Stimulated activated CD4-positive, alpha-beta T cell treated with anti-CD3 and anti-CD28 coated beads, Interleukin-15, amount 100 ng/mL, for 48 hours (primary cell): Measurements from ENCODE around the gene CYP3A7.
"Not testable (repeated sequence)": the region's sequence is repeated elsewhere in the genome, so short reads cannot be mapped to it uniquely, and the experiment has no call there.

ENCODE experiments used
- DNase-seq, 2 donors: peaks; one replicate each; pipeline ENCODE4 v3.0.0-alpha.2; 2020; ENCODE audit warnings: low read depth in 2 of 2

CYP3A7 gene

DNA sequence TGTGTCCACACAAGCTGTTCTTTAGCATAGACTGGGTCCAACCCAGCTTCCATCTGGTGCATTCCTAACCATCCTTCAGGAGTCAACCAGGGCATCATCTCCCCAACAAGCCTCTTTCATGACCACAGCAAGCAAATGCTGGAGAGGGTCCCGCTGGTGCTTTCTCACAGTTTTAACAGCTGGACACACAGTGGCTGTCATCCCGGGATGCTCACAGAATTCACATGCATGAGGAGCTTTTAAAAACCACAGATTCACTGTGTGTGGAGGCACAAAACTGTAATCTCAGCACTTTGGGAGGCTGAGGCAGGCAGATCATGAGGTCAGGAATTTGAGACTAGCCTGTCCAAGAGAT is 6.4 kb upstream of the CYP3A7 start:
- no peak for DNase-seq

- DNase-seq = no peak
These were observed 5.8 kb upstream of the CYP3A7 start for GRCh38 chr7:99740573-99741440.

GRCh38 chr7:99739699-99740572 is 4.9 kb upstream of the CYP3A7 start:
- no peak for DNase-seq

- no peak for DNase-seq
These were observed 2.7 kb upstream of the CYP3A7 start for GRCh38 chr7:99737726-99738125.

DNA sequence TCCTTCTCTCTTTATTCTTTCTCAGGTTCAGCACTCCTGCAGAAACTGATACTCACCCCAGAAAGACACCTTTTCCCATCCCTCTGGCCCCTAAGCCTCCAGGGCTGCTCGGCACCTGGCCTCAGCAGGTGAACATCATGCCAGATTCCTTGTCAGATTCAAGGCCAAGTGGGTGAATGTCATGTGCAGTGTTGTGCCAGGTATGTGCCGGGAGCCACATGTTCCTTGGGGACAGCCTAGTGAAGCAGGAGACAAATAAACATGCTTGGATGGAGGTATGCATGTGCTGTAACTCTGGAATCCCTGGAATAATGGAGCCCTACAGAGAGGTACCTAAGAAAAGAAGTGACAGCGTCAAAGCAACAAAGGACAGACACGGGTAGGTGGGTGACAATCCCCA is 1.7 kb upstream of the CYP3A7 start:
- not testable (repeated sequence) for DNase-seq

DNA sequence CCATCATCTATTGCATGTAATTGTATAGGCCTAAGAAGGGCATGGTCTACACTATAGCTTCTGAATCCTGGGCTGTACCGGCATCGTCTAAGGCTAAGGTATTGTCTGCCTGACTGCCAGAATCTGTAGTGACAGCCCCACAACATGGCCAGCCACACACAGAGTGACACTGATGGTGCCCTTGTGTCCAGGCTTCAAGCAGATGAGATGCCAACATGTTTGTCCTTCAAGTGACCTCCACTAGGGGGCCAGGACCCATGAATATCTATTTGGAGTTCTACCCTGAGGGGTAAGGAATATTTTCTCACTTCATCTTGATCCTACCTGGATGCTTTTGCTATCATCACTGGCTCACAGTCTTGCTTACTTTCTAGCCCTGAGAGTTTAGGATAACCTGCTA is 1.5 kb downstream of the CYP3A7 start:
- no peak for DNase-seq

DNA sequence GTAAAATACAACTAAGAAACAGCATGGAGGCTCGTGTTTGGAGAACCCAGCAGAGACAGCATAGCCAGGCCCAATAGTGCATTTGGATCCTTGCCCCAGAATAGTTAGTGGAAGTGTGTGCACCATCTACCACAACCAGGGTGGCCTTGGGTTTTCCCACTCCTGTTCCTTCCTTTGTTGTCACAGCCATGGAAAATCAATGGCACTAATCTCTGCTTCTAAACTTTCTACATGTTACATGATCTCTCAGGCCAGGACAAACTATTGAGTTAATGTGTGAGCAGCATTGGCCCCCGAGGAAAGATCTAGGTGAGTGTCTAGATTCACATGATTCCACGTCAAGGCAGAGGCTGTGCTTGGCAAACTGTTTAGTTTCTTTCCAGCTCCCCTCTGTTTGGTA is 2.0 kb downstream of the CYP3A7 start:
- no peak for DNase-seq

DNA sequence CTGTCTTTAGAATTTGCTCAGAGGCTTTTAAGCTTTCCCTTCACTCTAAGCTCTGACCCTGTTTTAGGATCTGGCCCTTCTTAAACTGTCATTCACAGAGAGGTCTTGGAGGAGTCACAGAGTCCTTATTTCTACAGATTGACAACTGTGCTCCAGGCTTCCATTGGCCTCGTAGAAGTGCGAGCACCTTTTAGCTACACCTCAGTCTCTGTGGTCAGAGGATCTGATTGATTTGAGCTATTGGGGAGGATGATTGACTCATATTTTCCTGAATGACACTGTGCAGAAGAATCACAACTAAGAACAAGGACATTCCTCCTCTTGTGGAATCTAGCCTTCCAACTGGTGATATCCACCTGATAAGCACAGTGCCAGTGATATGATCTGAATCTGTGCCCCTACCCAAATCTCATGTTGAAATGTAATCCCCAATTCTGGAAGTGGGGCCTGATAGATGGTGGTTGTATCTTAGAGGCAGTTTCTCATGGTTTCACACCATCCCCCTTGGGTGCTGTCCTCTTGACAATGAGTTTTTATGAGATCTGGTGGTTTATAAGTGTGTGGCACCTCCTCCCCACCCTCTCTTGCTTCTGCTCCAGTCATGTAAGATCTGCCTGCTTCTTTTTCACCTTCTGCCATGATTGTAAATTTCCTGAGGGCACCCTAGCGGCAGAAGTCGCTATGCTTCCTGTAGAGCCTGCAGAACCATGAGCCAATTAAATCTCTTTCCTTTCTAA is 3.2 kb downstream of the CYP3A7 start:
- DNase-seq = no peak

DNA sequence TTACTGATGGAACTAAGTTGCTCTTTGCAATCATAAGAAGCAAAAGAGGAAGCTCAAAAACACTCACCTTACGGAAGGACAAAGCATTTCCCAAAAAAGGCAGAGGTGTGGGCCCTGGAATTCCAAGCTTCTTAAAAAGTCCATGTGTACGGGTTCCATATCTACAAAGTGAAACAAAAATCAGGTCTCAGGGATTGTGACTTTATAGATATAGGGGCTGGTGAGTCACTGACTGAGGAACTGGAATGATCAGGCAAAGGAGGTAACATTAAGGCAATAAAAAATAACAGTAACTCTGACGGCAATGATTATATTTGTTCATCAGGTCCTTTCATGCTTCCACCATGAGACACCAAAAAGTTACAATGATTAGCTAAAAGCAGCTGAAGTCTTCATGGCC is 4.0 kb downstream of the CYP3A7 start:
- DNase-seq = no peak

DNA sequence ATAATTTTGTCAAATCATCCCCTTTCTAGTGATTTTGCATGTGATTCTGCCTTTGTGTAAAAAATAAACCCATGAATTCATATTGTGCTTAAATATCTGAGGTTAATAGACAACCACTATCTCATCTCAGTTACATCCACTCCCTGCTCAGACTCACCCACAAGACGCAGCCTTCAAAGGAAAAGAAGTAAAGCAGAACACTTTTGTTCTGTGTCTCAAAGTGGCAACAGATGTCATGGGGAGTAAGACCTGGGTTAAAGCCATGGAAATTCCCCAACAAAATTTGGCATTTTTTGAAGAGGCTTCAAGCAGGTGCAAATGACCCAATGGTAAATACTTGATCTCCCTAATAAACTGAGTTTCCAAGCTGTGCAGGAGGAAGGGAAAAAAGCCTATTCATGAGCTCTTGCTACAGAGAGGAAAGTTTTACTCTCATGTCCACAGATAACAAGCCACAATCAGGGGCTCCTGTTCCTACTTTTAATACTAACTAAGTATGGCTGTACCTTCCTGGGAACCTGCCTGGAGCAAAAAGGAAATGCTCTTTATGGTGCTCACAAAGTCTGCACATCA is 4.7 kb downstream of the CYP3A7 start:
- no peak for DNase-seq

DNA sequence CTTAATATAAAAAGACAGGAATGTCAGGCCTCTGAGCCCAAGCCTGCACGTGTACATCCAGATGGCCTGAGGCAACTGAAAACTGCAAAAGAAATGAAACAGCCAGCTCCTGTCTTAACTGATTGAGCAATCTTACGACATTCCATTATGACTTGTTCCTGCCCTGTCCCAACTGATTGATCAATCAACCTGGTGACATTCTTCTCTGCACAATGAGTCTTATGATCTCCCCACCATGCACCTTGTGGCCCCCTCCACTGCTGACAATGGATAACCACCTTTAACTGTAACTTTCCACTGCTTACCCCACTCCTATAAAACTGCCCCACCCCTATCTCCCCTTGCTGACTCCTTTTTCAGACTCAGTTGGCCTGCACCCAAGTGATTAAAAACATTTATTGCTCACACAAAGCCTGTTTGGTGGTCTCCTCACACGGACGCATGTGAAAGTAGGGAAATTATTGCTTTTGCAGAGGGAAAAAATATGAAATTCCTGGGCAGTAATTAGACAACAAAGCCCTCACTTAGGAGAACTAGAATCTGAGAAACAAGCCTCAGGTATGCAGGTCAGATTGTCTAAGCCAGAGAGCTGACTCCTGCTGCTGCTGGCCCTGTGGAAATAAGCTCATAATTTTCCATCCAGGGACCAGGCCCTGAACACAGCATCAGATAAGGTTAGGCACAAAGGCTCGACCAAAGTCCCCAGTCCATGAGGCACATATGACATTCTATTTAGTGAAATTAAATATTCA is 5.3 kb downstream of the CYP3A7 start:
- DNase-seq = no peak

- DNase-seq = no peak
These were observed 6.4 kb downstream of the CYP3A7 start for GRCh38 chr7:99728615-99729014.

- not testable (repeated sequence) for DNase-seq
These were observed 11.8 kb downstream of the CYP3A7 start for GRCh38 chr7:99723201-99723600.

DNA sequence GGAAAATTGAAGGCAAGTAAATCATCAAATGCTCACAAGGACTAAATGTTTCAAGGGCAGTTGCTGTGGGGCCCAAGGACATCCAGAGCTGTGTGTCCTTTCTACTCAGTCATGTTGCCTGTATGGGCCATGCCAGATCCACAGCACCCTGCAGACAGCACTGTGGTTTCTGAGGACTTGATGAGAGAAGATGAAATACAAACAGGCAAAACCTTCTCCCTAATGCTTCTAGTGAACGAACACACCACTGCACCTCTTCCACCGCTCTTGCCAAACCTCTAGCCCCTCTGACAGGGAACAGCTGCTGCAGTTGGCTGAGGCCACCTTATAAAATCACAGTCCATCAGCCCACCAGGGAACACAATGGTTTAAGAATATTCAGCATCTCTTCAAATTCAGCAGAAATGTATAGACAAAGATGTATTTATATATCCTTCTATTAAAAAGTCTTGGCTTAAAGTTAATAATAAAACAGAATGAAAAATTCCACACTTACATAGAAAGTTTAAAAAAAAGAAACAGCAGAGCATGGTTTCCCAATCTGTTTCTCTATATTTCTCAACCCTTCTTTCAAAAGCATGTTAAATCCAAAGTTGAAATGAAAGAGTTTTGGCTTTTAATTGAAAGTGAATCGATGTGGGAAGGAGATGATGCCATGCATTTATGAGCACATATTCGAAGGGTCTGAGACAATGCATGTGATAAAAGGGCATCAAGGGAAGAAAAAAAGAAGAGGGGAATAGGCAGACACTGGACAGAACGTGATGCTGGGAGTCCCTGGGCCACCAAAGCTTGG is 14.0 kb downstream of the CYP3A7 start:
- DNase-seq = no peak

GRCh38 chr7:99719996-99720769 is 14.8 kb downstream of the CYP3A7 start:
- no peak for DNase-seq

GRCh38 chr7:99713995-99714570 is 20.9 kb downstream of the CYP3A7 start:
- DNase-seq = no peak

- no peak for DNase-seq
These were observed 25.0 kb downstream of the CYP3A7 start for GRCh38 chr7:99709838-99710578.

- no peak for DNase-seq
These were observed 25.7 kb downstream of the CYP3A7 start for GRCh38 chr7:99709260-99709659.
